Neuronal stem cell (in vitro differentiated cells): ENCODE measurements around the gene UBQLN4.

Source experiments
- DNase-seq: peaks from one replicate; pipeline ENCODE4 v3.0.0-alpha.2; 2013; ENCODE audit warnings: low spot score
- H2AFZ ChIP-seq: one replicate; pipeline ENCODE4 v1.6.1; 2013; ENCODE audit warnings: mild to moderate bottlenecking, low read length, inconsistent platforms
- H2AK5ac ChIP-seq: 2 replicates; pipeline ENCODE4 v1.6.1; 2013; ENCODE audit warnings: low read depth, mild to moderate bottlenecking, inconsistent platforms, low read length, moderate library complexity, mixed read lengths
- H2BK120ac ChIP-seq: 2 replicates; pipeline ENCODE4 v1.6.1; 2013; ENCODE audit warnings: low read depth, mild to moderate bottlenecking, inconsistent platforms, low read length, moderate library complexity, mixed read lengths
- H2BK12ac ChIP-seq: one replicate; pipeline ENCODE4 v1.6.1; 2013; ENCODE audit warnings: low read length, inconsistent platforms
- H2BK15ac ChIP-seq: 2 replicates; pipeline ENCODE4 v1.6.1; 2013; ENCODE audit warnings: mild to moderate bottlenecking, low read length, inconsistent platforms, mixed read lengths
- H2BK5ac ChIP-seq: one replicate; pipeline ENCODE4 v1.6.1; 2013; ENCODE audit warnings: inconsistent platforms, mild to moderate bottlenecking, low read length, moderate library complexity
- H3K14ac ChIP-seq: one replicate; pipeline ENCODE4 v1.6.1; 2013; ENCODE audit warnings: low read length, inconsistent platforms
- H3K18ac ChIP-seq: 2 replicates; pipeline ENCODE4 v1.6.1; 2013; ENCODE audit warnings: low read length, inconsistent platforms
- H3K23ac ChIP-seq: 2 replicates; pipeline ENCODE4 v1.6.1; 2013; ENCODE audit warnings: low read depth, mild to moderate bottlenecking, mixed read lengths, low read length, inconsistent platforms; ENCODE audit not compliant: poor library complexity
- H3K27ac ChIP-seq: replicated peaks from 3 replicates; pipeline ENCODE4 v1.5.1; 2013; ENCODE audit warnings: low read length, inconsistent platforms
- H3K27me3 ChIP-seq, 3 experiments: 2 replicates each; pipeline ENCODE4 v1.6.1; 2013; ENCODE audit warnings: low read length in 3 of 3, mild to moderate bottlenecking in 2 of 3, inconsistent platforms in 1 of 3, low read depth in 1 of 3, mixed read lengths in 1 of 3, moderate library complexity in 1 of 3; ENCODE audit not compliant: control insufficient read depth in 3 of 3, insufficient read depth in 3 of 3
- H3K36me3 ChIP-seq, 2 donors: replicated peaks in 1 of 2; 2 replicates each; pipeline ENCODE4 v1.6.1; 2013; ENCODE audit warnings: low read length in 2 of 2; ENCODE audit not compliant: control insufficient read depth in 2 of 2, insufficient read depth in 2 of 2
- H3K4ac ChIP-seq: 2 replicates; pipeline ENCODE4 v1.6.1; 2013; ENCODE audit warnings: inconsistent platforms, mild to moderate bottlenecking, low read length, moderate library complexity
- H3K4me1 ChIP-seq, 2 donors: 1 replicate in 1 of 2; 2 replicates in 1 of 2; pipeline ENCODE4 v1.6.1; 2013; ENCODE audit warnings: low read length in 2 of 2, low read depth in 1 of 2; ENCODE audit not compliant: control insufficient read depth in 2 of 2, insufficient read depth in 1 of 2
- H3K4me2 ChIP-seq: one replicate; pipeline ENCODE4 v1.6.1; 2013; ENCODE audit warnings: mild to moderate bottlenecking, low read length, inconsistent platforms; ENCODE audit not compliant: insufficient read depth, poor library complexity, severe bottlenecking
- H3K4me3 ChIP-seq, 2 donors: 2 replicates each; pipeline ENCODE4 v1.5.1; 2013; ENCODE audit warnings: low read length in 2 of 2, mild to moderate bottlenecking in 2 of 2, inconsistent platforms in 1 of 2, moderate library complexity in 1 of 2
- H3K79me1 ChIP-seq: one replicate; pipeline ENCODE4 v1.6.1; 2013; ENCODE audit warnings: low read depth, mild to moderate bottlenecking, inconsistent platforms, low read length, moderate library complexity
- H3K9ac ChIP-seq: one replicate; pipeline ENCODE4 v1.6.1; 2013; ENCODE audit warnings: mild to moderate bottlenecking, low read depth, low read length, inconsistent platforms; ENCODE audit not compliant: poor library complexity
- H3K9me3 ChIP-seq, 2 donors: replicated peaks in 1 of 2; 2 replicates each; pipeline versions ENCODE3 to v1.6.1; 2013; ENCODE audit warnings: low read length in 2 of 2, mild to moderate bottlenecking in 2 of 2, inconsistent platforms in 1 of 2, low read depth in 1 of 2, mixed read lengths in 1 of 2, moderate library complexity in 1 of 2; ENCODE audit not compliant: control insufficient read depth in 2 of 2, insufficient read depth in 1 of 2
- H4K8ac ChIP-seq: one replicate; pipeline ENCODE4 v1.6.1; 2013; ENCODE audit warnings: low read depth, mild to moderate bottlenecking, inconsistent platforms, low read length, moderate library complexity
- H4K91ac ChIP-seq: one replicate; pipeline ENCODE4 v1.6.1; 2013; ENCODE audit warnings: low read length, low read depth, mild to moderate bottlenecking, inconsistent platforms; ENCODE audit not compliant: poor library complexity
- WGBS, 2 donors: extraction: QIAGEN DNeasy Blood & Tissue Kit; methylation state at CpG; one replicate each; pipeline ENCODE4 v1.1.7; 2013; ENCODE audit warnings: missing lambda C conversion rate in 2 of 2, mixed read lengths in 1 of 2; ENCODE audit not compliant: insufficient read length in 2 of 2, insufficient replicate concordance in 1 of 2; ENCODE audit errors: extremely low coverage in 2 of 2; 5-methylcytosine and 5-hydroxymethylcytosine counted together

UBQLN4 gene

GRCh38 chr1:156054500-156055280, 1.1 kb upstream of the UBQLN4 start, which contains the start of gene LAMTOR2:
LAMTOR2 (plus strand) TSS chr1:156054782; CDS start chr1:156054890, 108 bp downstream.
- H4K8ac ChIP-seq = peak within 1 kb of the TSS; percentile 89
- peak within 1 kb of the TSS; percentile 79 for H2BK15ac ChIP-seq
- peak within 1 kb of the TSS; percentile 81 for H3K4ac ChIP-seq
- peak within 1 kb of the TSS; percentile 100 for H2AFZ ChIP-seq
- no CpG with 5 or more reads among the region's 53 CpGs for WGBS, 2 donors
- no peaks in the 10 kb centered on the region for H3K9me3 ChIP-seq
- H3K4me2 ChIP-seq = peak within 1 kb of the TSS; percentile 100
- peak within 1 kb of the TSS; percentile 98 for H2BK5ac ChIP-seq
- peak within 1 kb of the TSS; percentile 99 for H3K27ac ChIP-seq
- H4K91ac ChIP-seq = no peak within 1 kb of the TSS
- peaks cover 4 to 7% of the 10 kb centered on the region in 2 donors for H3K4me1 ChIP-seq
- DNase-seq = peak; percentile 99
- H3K79me1 ChIP-seq = peaks cover 10% of the 10 kb centered on the region
- peak within 1 kb of the TSS; percentile 99 for H3K18ac ChIP-seq
- H3K4me3 ChIP-seq = peak within 1 kb of the TSS; percentile 92 to 100
- H3K27me3 ChIP-seq = no peaks in the 10 kb centered on the region
- H3K23ac ChIP-seq = peak within 1 kb of the TSS; percentile 52
- H3K14ac ChIP-seq = peak within 1 kb of the TSS; percentile 99
- peaks cover 17 to 48% of the 10 kb centered on the region in 2 donors for H3K36me3 ChIP-seq
- peak within 1 kb of the TSS; percentile 94 for H2AK5ac ChIP-seq
- no peak within 1 kb of the TSS for H2BK12ac ChIP-seq
- peak within 1 kb of the TSS; percentile 93 for H2BK120ac ChIP-seq
- peak within 1 kb of the TSS; percentile 95 for H3K9ac ChIP-seq

- Histone ChIP-seq H3K36me3 (peaks cover 27 to 59% of the 10 kb centered on the region in 2 donors), H3K27me3 (no peaks in the 10 kb centered on the region), H3K4me2 (peak overlapping the region; percentile 64), H2BK15ac (peak overlapping the region; percentile 23), H3K14ac (no peak overlapping the region), H3K9ac (peak overlapping the region; percentile 79), H2BK120ac (no peak overlapping the region), H3K27ac (peak overlapping the region; percentile 64), H3K79me1 (peaks cover 13% of the 10 kb centered on the region), H2BK5ac (no peak overlapping the region), H3K18ac (peak overlapping the region; percentile 92), H3K4ac (no peak overlapping the region), H4K8ac (no peak overlapping the region), H2AFZ (peak overlapping the region; percentile 89), H3K4me1 (peaks cover 4 to 7% of the 10 kb centered on the region in 2 donors), H4K91ac (no peak overlapping the region), H3K23ac (peak overlapping the region; percentile 62), H3K9me3 (no peaks in the 10 kb centered on the region), H2BK12ac (no peak overlapping the region), H2AK5ac (peak overlapping the region; percentile 17), H3K4me3 (peak overlapping the region; percentile 92 to 100)
- no CpG with 5 or more reads among the region's 63 CpGs for WGBS, 2 donors
- DNase-seq = peak; percentile 79
These were observed 483 bp downstream of the UBQLN4 start for GRCh38 chr1:156052862-156053767.

- H3K27me3 ChIP-seq = no peaks in the 10 kb centered on the region
- H2AK5ac ChIP-seq = no peak overlapping the region
- no peak overlapping the region for H2BK15ac ChIP-seq
- H4K91ac ChIP-seq = no peak overlapping the region
- peak overlapping the region; percentile 34 for H3K9ac ChIP-seq
- H3K9me3 ChIP-seq = no peaks in the 10 kb centered on the region
- no peak overlapping the region for H2BK120ac ChIP-seq
- no peak overlapping the region for H2BK12ac ChIP-seq
- H3K14ac ChIP-seq = no peak overlapping the region
- no peak overlapping the region for H3K23ac ChIP-seq
- no peak overlapping the region for H2AFZ ChIP-seq
- H3K18ac ChIP-seq = no peak overlapping the region
- no peak overlapping the region for H4K8ac ChIP-seq
- no CpG with 5 or more reads among the region's 7 CpGs for WGBS, 2 donors
- H2BK5ac ChIP-seq = no peak overlapping the region
- peaks cover 4 to 7% of the 10 kb centered on the region in 2 donors for H3K4me1 ChIP-seq
- H3K79me1 ChIP-seq = peaks cover 15% of the 10 kb centered on the region
- H3K4me2 ChIP-seq = no peak overlapping the region
- H3K36me3 ChIP-seq = peaks cover 29 to 59% of the 10 kb centered on the region in 2 donors
- H3K4ac ChIP-seq = no peak overlapping the region
- H3K27ac ChIP-seq = no peak overlapping the region
- DNase-seq = no peak
- H3K4me3 ChIP-seq = no peak overlapping the region
These were observed 2.4 kb downstream of the UBQLN4 start for GRCh38 chr1:156051011-156051725.
